ENCODE measurements around the gene GSTT4.

DNA sequence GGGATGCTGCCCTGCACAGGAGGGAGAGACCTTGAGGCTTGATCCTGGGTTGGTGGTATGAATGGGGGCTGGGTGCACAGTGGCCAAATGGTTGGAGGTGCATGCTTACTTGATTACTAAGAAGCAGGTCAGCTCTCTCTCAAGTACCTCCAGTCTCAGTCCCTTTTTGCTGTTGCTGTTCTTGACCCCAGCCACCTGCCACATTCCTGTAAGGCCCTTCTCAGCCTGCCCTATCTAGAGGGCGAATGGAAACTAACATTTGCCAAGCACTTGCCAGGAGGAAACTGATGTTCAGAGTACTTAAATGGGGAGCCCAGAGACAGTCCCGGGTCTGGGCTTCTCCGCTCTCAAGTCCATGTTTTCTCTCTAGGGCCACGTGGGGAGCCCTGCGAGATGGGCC, 45.8 kb upstream of the GSTT4 start:
- TF ChIP-seq ZNF212 (CRISPR knock-in tag; IDR thresholded peaks at IDR 0.05) (no peak), ATF7 (IDR thresholded peaks at IDR 0.05) (no peak), JUN (IDR thresholded peaks at IDR 0.05; ENCODE audit: borderline replicate concordance, low read depth, low read length) (no peak), JUN (CRISPR knock-in tag; IDR thresholded peaks at IDR 0.05; ENCODE audit: borderline replicate concordance) (no peak), ADNP (tag; IDR thresholded peaks at IDR 0.05) (no peak), KDM1A (IDR thresholded peaks at IDR 0.05) (no peak), GATA2 (CRISPR knock-in tag; IDR thresholded peaks at IDR 0.05) (no peak), POLR2A (conservative IDR thresholded peaks at IDR 0.05) (no peak), ZBTB8A (IDR thresholded peaks at IDR 0.05; ENCODE audit: partially characterized antibody) (no peak), LARP7 (IDR thresholded peaks at IDR 0.05) (no peak), SREBF2 (CRISPR knock-in tag; IDR thresholded peaks at IDR 0.05) (no peak)
- TF ChIP-seq, protein P1, sequence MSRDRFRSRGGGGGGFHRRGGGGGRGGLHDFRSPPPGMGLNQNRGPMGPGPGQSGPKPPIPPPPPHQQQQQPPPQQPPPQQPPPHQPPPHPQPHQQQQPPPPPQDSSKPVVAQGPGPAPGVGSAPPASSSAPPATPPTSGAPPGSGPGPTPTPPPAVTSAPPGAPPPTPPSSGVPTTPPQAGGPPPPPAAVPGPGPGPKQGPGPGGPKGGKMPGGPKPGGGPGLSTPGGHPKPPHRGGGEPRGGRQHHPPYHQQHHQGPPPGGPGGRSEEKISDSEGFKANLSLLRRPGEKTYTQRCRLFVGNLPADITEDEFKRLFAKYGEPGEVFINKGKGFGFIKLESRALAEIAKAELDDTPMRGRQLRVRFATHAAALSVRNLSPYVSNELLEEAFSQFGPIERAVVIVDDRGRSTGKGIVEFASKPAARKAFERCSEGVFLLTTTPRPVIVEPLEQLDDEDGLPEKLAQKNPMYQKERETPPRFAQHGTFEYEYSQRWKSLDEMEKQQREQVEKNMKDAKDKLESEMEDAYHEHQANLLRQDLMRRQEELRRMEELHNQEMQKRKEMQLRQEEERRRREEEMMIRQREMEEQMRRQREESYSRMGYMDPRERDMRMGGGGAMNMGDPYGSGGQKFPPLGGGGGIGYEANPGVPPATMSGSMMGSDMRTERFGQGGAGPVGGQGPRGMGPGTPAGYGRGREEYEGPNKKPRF (IDR thresholded peaks at IDR 0.05; ENCODE audit: low read depth, low read length), result no peak
- TF ChIP-seq, protein P2, sequence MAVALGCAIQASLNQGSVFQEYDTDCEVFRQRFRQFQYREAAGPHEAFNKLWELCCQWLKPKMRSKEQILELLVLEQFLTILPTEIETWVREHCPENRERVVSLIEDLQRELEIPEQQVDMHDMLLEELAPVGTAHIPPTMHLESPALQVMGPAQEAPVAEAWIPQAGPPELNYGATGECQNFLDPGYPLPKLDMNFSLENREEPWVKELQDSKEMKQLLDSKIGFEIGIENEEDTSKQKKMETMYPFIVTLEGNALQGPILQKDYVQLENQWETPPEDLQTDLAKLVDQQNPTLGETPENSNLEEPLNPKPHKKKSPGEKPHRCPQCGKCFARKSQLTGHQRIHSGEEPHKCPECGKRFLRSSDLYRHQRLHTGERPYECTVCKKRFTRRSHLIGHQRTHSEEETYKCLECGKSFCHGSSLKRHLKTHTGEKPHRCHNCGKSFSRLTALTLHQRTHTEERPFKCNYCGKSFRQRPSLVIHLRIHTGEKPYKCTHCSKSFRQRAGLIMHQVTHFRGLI (CRISPR knock-in tag; IDR thresholded peaks at IDR 0.05), result no peak
- TF ChIP-seq, protein P3, sequence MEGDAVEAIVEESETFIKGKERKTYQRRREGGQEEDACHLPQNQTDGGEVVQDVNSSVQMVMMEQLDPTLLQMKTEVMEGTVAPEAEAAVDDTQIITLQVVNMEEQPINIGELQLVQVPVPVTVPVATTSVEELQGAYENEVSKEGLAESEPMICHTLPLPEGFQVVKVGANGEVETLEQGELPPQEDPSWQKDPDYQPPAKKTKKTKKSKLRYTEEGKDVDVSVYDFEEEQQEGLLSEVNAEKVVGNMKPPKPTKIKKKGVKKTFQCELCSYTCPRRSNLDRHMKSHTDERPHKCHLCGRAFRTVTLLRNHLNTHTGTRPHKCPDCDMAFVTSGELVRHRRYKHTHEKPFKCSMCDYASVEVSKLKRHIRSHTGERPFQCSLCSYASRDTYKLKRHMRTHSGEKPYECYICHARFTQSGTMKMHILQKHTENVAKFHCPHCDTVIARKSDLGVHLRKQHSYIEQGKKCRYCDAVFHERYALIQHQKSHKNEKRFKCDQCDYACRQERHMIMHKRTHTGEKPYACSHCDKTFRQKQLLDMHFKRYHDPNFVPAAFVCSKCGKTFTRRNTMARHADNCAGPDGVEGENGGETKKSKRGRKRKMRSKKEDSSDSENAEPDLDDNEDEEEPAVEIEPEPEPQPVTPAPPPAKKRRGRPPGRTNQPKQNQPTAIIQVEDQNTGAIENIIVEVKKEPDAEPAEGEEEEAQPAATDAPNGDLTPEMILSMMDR (IDR thresholded peaks at IDR 0.05 in 2 of 3, conservative IDR thresholded peaks at IDR 0.05 in 1 of 3; ENCODE audit: insufficient read depth in 2 of 3, low read depth in 1 of 3, low read length in 3 of 3), result no peak
- TF ChIP-seq, protein P4, sequence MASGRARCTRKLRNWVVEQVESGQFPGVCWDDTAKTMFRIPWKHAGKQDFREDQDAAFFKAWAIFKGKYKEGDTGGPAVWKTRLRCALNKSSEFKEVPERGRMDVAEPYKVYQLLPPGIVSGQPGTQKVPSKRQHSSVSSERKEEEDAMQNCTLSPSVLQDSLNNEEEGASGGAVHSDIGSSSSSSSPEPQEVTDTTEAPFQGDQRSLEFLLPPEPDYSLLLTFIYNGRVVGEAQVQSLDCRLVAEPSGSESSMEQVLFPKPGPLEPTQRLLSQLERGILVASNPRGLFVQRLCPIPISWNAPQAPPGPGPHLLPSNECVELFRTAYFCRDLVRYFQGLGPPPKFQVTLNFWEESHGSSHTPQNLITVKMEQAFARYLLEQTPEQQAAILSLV (tag; IDR thresholded peaks at IDR 0.05), result no peak

Data from K562 (cell line).